OCI-LY1 (cell line): ENCODE data around the gene CERS6.

Source experiments
- EZH2 ChIP-seq: fragments of 200-600 bp; sonication (generic), shearing (Covaris generic); IDR thresholded peaks from 2 replicates; pipeline ENCODE4 v1.8.0; 2017; ENCODE audit warnings: borderline replicate concordance, mixed run types, mild to moderate bottlenecking, antibody characterized with exemption, low read length, moderate library complexity, mixed read lengths
- TF ChIP-seq, protein P1 (sequence below): fragments of 200-600 bp; sonication (generic), shearing (Covaris generic); IDR thresholded peaks from 2 replicates; pipeline ENCODE4 v1.5.1; 2017; ENCODE audit warnings: mild to moderate bottlenecking, antibody characterized with exemption, low read length, moderate library complexity, mixed read lengths

DNA sequence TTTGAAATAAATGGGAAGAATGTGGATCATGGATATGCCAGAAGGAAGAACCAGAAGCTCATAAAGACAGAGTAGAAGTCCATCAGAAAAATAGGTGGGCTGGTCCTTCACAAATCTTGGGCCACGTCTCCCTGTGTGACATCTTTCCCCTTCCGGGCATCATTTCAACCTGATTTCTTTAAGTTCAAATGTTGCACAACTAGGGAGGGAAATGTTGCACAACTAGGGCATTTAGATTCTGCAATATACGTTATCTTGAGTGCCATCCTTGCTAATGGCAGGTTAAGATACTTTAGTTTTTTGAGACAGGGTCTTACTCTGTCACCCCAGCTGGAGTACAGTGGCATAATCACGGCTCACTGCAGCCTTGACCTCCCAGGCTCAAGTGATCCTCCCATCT is 129.6 kb downstream of the CERS6 start:
- no peak for TF ChIP-seq EZH2
- TF ChIP-seq, protein P1, sequence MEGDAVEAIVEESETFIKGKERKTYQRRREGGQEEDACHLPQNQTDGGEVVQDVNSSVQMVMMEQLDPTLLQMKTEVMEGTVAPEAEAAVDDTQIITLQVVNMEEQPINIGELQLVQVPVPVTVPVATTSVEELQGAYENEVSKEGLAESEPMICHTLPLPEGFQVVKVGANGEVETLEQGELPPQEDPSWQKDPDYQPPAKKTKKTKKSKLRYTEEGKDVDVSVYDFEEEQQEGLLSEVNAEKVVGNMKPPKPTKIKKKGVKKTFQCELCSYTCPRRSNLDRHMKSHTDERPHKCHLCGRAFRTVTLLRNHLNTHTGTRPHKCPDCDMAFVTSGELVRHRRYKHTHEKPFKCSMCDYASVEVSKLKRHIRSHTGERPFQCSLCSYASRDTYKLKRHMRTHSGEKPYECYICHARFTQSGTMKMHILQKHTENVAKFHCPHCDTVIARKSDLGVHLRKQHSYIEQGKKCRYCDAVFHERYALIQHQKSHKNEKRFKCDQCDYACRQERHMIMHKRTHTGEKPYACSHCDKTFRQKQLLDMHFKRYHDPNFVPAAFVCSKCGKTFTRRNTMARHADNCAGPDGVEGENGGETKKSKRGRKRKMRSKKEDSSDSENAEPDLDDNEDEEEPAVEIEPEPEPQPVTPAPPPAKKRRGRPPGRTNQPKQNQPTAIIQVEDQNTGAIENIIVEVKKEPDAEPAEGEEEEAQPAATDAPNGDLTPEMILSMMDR, result no peak
